ENCODE measurements around the gene SELE.

SELE gene

DNA sequence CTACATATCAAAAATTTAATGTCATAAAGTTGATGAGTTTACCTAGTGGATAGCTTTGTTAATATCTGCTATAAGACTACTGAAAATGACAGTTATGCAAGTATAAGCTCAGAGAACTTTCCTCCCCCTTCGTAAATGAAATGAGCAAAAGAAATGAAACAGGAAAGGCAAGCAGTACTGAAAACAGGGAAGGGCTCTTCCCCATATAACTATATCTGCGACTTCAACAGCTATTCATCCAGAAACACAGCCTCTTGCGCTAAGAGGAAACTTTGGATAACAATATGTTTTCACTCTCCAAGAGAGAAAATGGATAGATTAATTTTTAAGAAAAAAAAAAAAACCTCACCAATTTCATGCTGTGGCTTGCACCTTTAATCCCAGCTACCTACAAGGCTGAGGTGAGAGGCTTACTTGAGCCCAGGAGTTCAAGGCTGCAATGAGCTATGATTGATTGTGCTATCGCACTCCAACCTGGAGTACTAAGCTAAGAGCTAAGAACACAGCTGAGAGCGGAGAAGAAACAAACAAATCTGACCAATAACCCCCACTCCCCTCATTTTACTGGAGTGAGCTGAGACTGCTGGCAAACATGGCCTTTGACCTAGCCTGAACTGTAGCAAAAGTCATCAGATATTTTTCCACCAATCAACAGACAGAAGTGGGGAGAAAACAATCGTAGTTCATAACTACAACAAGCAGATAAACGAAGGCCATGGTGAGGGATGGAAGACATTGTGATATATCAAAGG is 31.9 kb upstream of the SELE start:
- H3K79me1 ChIP-seq (ENCODE audit: low read length) = no peaks in the 10 kb centered on the region
- H3K79me2 ChIP-seq (ENCODE audit: control insufficient read depth, insufficient read depth, low read length) = no peaks in the 10 kb centered on the region
- no peak overlapping the region for H4K8ac ChIP-seq (ENCODE audit: low read depth, low read length)
- H3K27ac ChIP-seq (ENCODE audit: low read depth, low read length) = no peak overlapping the region
- no peak overlapping the region for H4K5ac ChIP-seq (ENCODE audit: low read length)
- no peak overlapping the region for H3K56ac ChIP-seq (ENCODE audit: low read length)
- no peak overlapping the region for H3K4ac ChIP-seq (ENCODE audit: low read depth, low read length)
- H3K23ac ChIP-seq (ENCODE audit: low read length) = no peak overlapping the region
- no peak for DNase-seq
- no peak overlapping the region for H3K4me3 ChIP-seq (ENCODE audit: low read length)
- no peaks in the 10 kb centered on the region for H3K27me3 ChIP-seq (ENCODE audit: insufficient read depth, low read length, poor library complexity)
- no peaks in the 10 kb centered on the region for H3K36me3 ChIP-seq (ENCODE audit: control insufficient read depth, insufficient read depth, low read length)
- no peak overlapping the region for H2BK15ac ChIP-seq (replicated peaks; ENCODE audit: low read depth)
- no peak overlapping the region for H3K4me2 ChIP-seq (ENCODE audit: low read length)
- H3K18ac ChIP-seq (ENCODE audit: low read length) = no peak overlapping the region
- no peak overlapping the region for H2AK5ac ChIP-seq (ENCODE audit: low read length)
- no CpG with 5 or more reads among the region's 7 CpGs for WGBS (ENCODE audit: extremely low coverage, insufficient coverage, low lambda C conversion rate)
- H3K4me1 ChIP-seq (ENCODE audit: control insufficient read depth, low read depth, low read length) = no peaks in the 10 kb centered on the region
- no peak overlapping the region for H3K9ac ChIP-seq (ENCODE audit: low read length)
- H2BK120ac ChIP-seq (ENCODE audit: low read depth, low read length) = no peak overlapping the region
- no peak overlapping the region for H2BK5ac ChIP-seq (ENCODE audit: low read length)

DNA sequence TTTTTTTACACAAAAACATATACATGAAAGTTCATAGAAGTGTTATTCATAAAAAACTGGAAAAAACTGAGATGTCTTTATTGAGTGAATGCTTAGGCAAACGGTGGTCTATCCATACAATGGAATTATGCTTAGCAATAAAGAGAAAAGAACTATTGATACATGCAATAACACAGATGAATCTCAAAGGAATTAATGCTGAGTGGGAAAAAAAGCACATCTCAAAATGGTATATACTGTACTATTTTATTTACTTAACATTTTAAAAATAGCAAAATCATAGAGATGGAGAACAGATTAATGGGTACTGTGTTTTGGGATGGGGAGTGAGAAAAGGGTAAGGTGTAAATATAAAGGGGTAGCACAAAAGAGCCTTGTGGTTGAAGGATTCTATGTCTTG is 31.0 kb upstream of the SELE start:
- no peak overlapping the region for H2BK15ac ChIP-seq (replicated peaks; ENCODE audit: low read depth)
- H3K9ac ChIP-seq (ENCODE audit: low read length) = no peak overlapping the region
- WGBS (ENCODE audit: extremely low coverage, insufficient coverage, low lambda C conversion rate) = no CpG with 5 or more reads among the region's 1 CpG
- no peak overlapping the region for H4K5ac ChIP-seq (ENCODE audit: low read length)
- H4K8ac ChIP-seq (ENCODE audit: low read depth, low read length) = no peak overlapping the region
- H3K79me1 ChIP-seq (ENCODE audit: low read length) = no peaks in the 10 kb centered on the region
- H3K4me3 ChIP-seq (ENCODE audit: low read length) = no peak overlapping the region
- no peaks in the 10 kb centered on the region for H3K79me2 ChIP-seq (ENCODE audit: control insufficient read depth, insufficient read depth, low read length)
- H3K4ac ChIP-seq (ENCODE audit: low read depth, low read length) = no peak overlapping the region
- H3K27me3 ChIP-seq (ENCODE audit: insufficient read depth, low read length, poor library complexity) = no peaks in the 10 kb centered on the region
- H3K56ac ChIP-seq (ENCODE audit: low read length) = no peak overlapping the region
- no peaks in the 10 kb centered on the region for H3K4me1 ChIP-seq (ENCODE audit: control insufficient read depth, low read depth, low read length)
- no peak for DNase-seq
- no peak overlapping the region for H3K27ac ChIP-seq (ENCODE audit: low read depth, low read length)
- H3K18ac ChIP-seq (ENCODE audit: low read length) = no peak overlapping the region
- no peak overlapping the region for H3K23ac ChIP-seq (ENCODE audit: low read length)
- no peak overlapping the region for H3K4me2 ChIP-seq (ENCODE audit: low read length)
- H2AK5ac ChIP-seq (ENCODE audit: low read length) = no peak overlapping the region
- no peak overlapping the region for H2BK5ac ChIP-seq (ENCODE audit: low read length)
- H3K36me3 ChIP-seq (ENCODE audit: control insufficient read depth, insufficient read depth, low read length) = no peaks in the 10 kb centered on the region
- no peak overlapping the region for H2BK120ac ChIP-seq (ENCODE audit: low read depth, low read length)

GRCh38 chr1:169762699-169763098 is 28.8 kb upstream of the SELE start:
- Histone ChIP-seq H3K4ac (ENCODE audit: low read depth, low read length) (no peak overlapping the region), H3K4me1 (ENCODE audit: control insufficient read depth, low read depth, low read length) (no peaks in the 10 kb centered on the region), H3K23ac (ENCODE audit: low read length) (no peak overlapping the region), H4K8ac (ENCODE audit: low read depth, low read length) (no peak overlapping the region), H3K79me1 (ENCODE audit: low read length) (no peaks in the 10 kb centered on the region), H3K56ac (ENCODE audit: low read length) (no peak overlapping the region), H4K5ac (ENCODE audit: low read length) (no peak overlapping the region), H3K36me3 (ENCODE audit: control insufficient read depth, insufficient read depth, low read length) (no peaks in the 10 kb centered on the region), H2BK120ac (ENCODE audit: low read depth, low read length) (no peak overlapping the region), H3K27ac (ENCODE audit: low read depth, low read length) (no peak overlapping the region), H3K18ac (ENCODE audit: low read length) (no peak overlapping the region), H2BK15ac (replicated peaks; ENCODE audit: low read depth) (no peak overlapping the region), H3K79me2 (ENCODE audit: control insufficient read depth, insufficient read depth, low read length) (no peaks in the 10 kb centered on the region), H3K4me3 (ENCODE audit: low read length) (no peak overlapping the region), H3K4me2 (ENCODE audit: low read length) (no peak overlapping the region), H2AK5ac (ENCODE audit: low read length) (no peak overlapping the region), H3K9ac (ENCODE audit: low read length) (no peak overlapping the region), H2BK5ac (ENCODE audit: low read length) (no peak overlapping the region), H3K27me3 (ENCODE audit: insufficient read depth, low read length, poor library complexity) (no peaks in the 10 kb centered on the region)
- no peak for DNase-seq
- WGBS (ENCODE audit: extremely low coverage, insufficient coverage, low lambda C conversion rate) = no CpG with 5 or more reads among the region's 1 CpG

DNA sequence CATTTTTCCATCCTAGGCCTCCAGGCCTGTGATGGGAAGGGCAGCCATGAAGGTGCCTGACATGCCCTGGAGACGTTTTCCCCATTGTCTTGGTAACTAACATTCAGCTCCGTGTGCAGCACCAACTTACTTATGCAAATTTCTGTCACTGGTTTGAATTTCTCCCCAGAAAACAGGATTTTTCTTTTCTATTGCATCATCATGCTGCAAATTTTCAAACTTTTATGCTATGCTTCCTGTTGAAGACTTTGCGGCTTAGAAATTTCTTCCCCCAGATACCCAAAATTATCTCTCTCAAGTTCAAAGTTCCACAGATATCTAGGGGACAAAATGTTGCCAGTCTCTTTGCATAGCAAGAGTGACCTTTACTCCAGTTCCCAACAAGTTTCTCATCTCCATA is 25.2 kb upstream of the SELE start:
- Histone ChIP-seq H2BK5ac (ENCODE audit: low read length) (no peak overlapping the region), H3K4ac (ENCODE audit: low read depth, low read length) (no peak overlapping the region), H3K79me2 (ENCODE audit: control insufficient read depth, insufficient read depth, low read length) (no peaks in the 10 kb centered on the region), H4K8ac (ENCODE audit: low read depth, low read length) (no peak overlapping the region), H3K27me3 (ENCODE audit: insufficient read depth, low read length, poor library complexity) (no peaks in the 10 kb centered on the region), H3K18ac (ENCODE audit: low read length) (no peak overlapping the region), H3K9ac (ENCODE audit: low read length) (no peak overlapping the region), H3K4me1 (ENCODE audit: control insufficient read depth, low read depth, low read length) (no peaks in the 10 kb centered on the region), H3K36me3 (ENCODE audit: control insufficient read depth, insufficient read depth, low read length) (no peaks in the 10 kb centered on the region), H3K79me1 (ENCODE audit: low read length) (no peaks in the 10 kb centered on the region), H3K4me2 (ENCODE audit: low read length) (no peak overlapping the region), H2BK120ac (ENCODE audit: low read depth, low read length) (no peak overlapping the region), H2BK15ac (replicated peaks; ENCODE audit: low read depth) (no peak overlapping the region), H3K4me3 (ENCODE audit: low read length) (no peak overlapping the region), H2AK5ac (ENCODE audit: low read length) (no peak overlapping the region), H3K56ac (ENCODE audit: low read length) (no peak overlapping the region), H3K23ac (ENCODE audit: low read length) (no peak overlapping the region), H3K27ac (ENCODE audit: low read depth, low read length) (no peak overlapping the region), H4K5ac (ENCODE audit: low read length) (no peak overlapping the region)
- WGBS (ENCODE audit: extremely low coverage, insufficient coverage, low lambda C conversion rate) = no CpG with 5 or more reads among the region's 3 CpGs
- no peak for DNase-seq

DNA sequence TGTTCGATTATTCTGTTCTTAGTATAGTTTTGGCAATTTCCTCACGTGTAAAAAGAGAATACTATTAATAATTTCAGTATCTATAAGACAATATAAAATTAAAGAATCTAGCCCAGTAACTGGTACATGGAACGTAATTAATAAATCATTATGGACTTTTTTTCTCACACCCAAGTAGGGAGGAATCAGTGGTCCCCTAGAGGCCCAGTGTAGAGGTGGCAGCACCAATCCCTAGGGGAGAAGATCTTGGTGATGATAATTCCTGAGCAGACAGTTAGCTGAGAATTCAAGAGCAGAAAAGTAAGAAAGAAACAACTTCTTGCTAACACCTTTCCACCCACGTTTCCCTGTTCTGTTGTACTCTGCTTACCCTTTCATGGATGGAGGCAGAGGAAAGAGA is 19.7 kb upstream of the SELE start:
- H3K4ac ChIP-seq (ENCODE audit: low read depth, low read length) = no peak overlapping the region
- H3K4me1 ChIP-seq (ENCODE audit: control insufficient read depth, low read depth, low read length) = no peaks in the 10 kb centered on the region
- H4K5ac ChIP-seq (ENCODE audit: low read length) = no peak overlapping the region
- H3K36me3 ChIP-seq (ENCODE audit: control insufficient read depth, insufficient read depth, low read length) = no peaks in the 10 kb centered on the region
- DNase-seq = peak; percentile 26
- H3K9ac ChIP-seq (ENCODE audit: low read length) = no peak overlapping the region
- no peak overlapping the region for H2BK15ac ChIP-seq (replicated peaks; ENCODE audit: low read depth)
- no peak overlapping the region for H3K18ac ChIP-seq (ENCODE audit: low read length)
- H4K8ac ChIP-seq (ENCODE audit: low read depth, low read length) = no peak overlapping the region
- no peaks in the 10 kb centered on the region for H3K79me2 ChIP-seq (ENCODE audit: control insufficient read depth, insufficient read depth, low read length)
- H3K27ac ChIP-seq (ENCODE audit: low read depth, low read length) = no peak overlapping the region
- H3K56ac ChIP-seq (ENCODE audit: low read length) = no peak overlapping the region
- no CpG with 5 or more reads among the region's 4 CpGs for WGBS (ENCODE audit: extremely low coverage, insufficient coverage, low lambda C conversion rate)
- no peak overlapping the region for H3K4me3 ChIP-seq (ENCODE audit: low read length)
- no peaks in the 10 kb centered on the region for H3K79me1 ChIP-seq (ENCODE audit: low read length)
- H2BK120ac ChIP-seq (ENCODE audit: low read depth, low read length) = no peak overlapping the region
- H2BK5ac ChIP-seq (ENCODE audit: low read length) = no peak overlapping the region
- H3K27me3 ChIP-seq (ENCODE audit: insufficient read depth, low read length, poor library complexity) = no peaks in the 10 kb centered on the region
- H3K23ac ChIP-seq (ENCODE audit: low read length) = no peak overlapping the region
- H2AK5ac ChIP-seq (ENCODE audit: low read length) = no peak overlapping the region
- no peak overlapping the region for H3K4me2 ChIP-seq (ENCODE audit: low read length)

DNA sequence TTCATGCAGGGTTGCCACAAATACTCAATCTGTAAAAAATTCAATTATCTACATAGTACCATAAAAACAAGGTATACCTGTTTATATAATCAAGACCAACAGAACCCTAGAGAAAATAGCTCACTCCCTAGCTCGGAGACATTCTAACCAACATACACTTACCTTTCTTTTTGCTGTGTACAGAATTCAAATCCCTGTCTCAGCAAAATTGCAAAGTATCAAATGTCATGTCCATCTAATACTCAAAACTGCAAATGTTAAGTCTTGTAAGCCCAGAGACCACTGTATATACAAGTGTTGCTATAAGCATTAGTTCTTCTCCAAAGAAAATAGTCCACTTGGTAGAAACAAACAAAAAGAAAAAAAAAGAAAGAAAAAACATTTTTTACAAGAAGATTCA is 16.2 kb upstream of the SELE start:
- Histone ChIP-seq H4K5ac (ENCODE audit: low read length) (no peak overlapping the region), H3K27me3 (ENCODE audit: insufficient read depth, low read length, poor library complexity) (no peaks in the 10 kb centered on the region), H3K18ac (ENCODE audit: low read length) (no peak overlapping the region), H3K23ac (ENCODE audit: low read length) (no peak overlapping the region), H3K79me1 (ENCODE audit: low read length) (no peaks in the 10 kb centered on the region), H2BK5ac (ENCODE audit: low read length) (no peak overlapping the region), H2BK120ac (ENCODE audit: low read depth, low read length) (no peak overlapping the region), H4K8ac (ENCODE audit: low read depth, low read length) (no peak overlapping the region), H3K79me2 (ENCODE audit: control insufficient read depth, insufficient read depth, low read length) (no peaks in the 10 kb centered on the region), H3K4me1 (ENCODE audit: control insufficient read depth, low read depth, low read length) (no peaks in the 10 kb centered on the region), H2AK5ac (ENCODE audit: low read length) (no peak overlapping the region), H3K4ac (ENCODE audit: low read depth, low read length) (no peak overlapping the region), H3K27ac (ENCODE audit: low read depth, low read length) (no peak overlapping the region), H3K56ac (ENCODE audit: low read length) (no peak overlapping the region), H2BK15ac (replicated peaks; ENCODE audit: low read depth) (no peak overlapping the region), H3K4me3 (ENCODE audit: low read length) (no peak overlapping the region), H3K4me2 (ENCODE audit: low read length) (no peak overlapping the region), H3K36me3 (ENCODE audit: control insufficient read depth, insufficient read depth, low read length) (no peaks in the 10 kb centered on the region), H3K9ac (ENCODE audit: low read length) (no peak overlapping the region)
- DNase-seq = no peak
- no CpG with 5 or more reads among the region's 1 CpG for WGBS (ENCODE audit: extremely low coverage, insufficient coverage, low lambda C conversion rate)
